Endothelial cell of umbilical vein (primary cell): Measurements from ENCODE around the gene PATL1. TPM values are rescaled to one million over a fixed set of nuclear protein-coding genes. Genes with fewer than 3 reads are reported as not detected.

Experiments
- BruUV-seq: library from RNA; stranded (reverse); fragments of 400-500 nt; replicated peaks from 2 replicates; lab custom pipeline; 2021; lab: Mats Ljungman, UMichigan
- CTCF ChIA-PET: fragments of 300-600, 350-600 bp; sonication (Branson Sonifier 250); formaldehyde crosslinking; loops from one replicate; lab custom pipeline; 2021; ENCODE audit warnings: antibody characterized with exemption, inconsistent platforms; lab: Charles Lee
- POLR2A ChIA-PET: fragments of 300-600, 350-600 bp; sonication (Branson Sonifier 250); formaldehyde crosslinking; loops from one replicate; lab custom pipeline; 2021; ENCODE audit warnings: antibody characterized with exemption, inconsistent platforms; lab: Charles Lee
- DNase-seq: peaks from one replicate; pipeline ENCODE4 v3.0.0-alpha.2; 2011; ENCODE audit warnings: low read depth, low spot score
- FAIRE-seq: peaks from 2 replicates; lab custom pipeline; 2011; peaks lifted over from hg19 to GRCh38; lab: Jason Lieb, UNC
- H2AFZ ChIP-seq: 2 replicates; pipeline ENCODE4 v1.6.0; 2012; ENCODE audit warnings: low read depth, low read length, control low read depth, inconsistent platforms
- H3K27ac ChIP-seq: 2 replicates; pipeline ENCODE4 v1.5.1; 2011; ENCODE audit warnings: low read depth, mild to moderate bottlenecking, control low read depth, low read length, moderate library complexity; ENCODE audit not compliant: insufficient read depth
- H3K27me3 ChIP-seq, 2 experiments: 2 replicates each; pipeline versions ENCODE4 v1.6.0 to v1.6.1; 2011; ENCODE audit warnings: low read length in 2 of 2, mixed read lengths in 1 of 2; ENCODE audit not compliant: control insufficient read depth in 2 of 2, insufficient read depth in 2 of 2
- H3K36me3 ChIP-seq, 2 experiments: 2 replicates in 1 of 2; 3 replicates in 1 of 2; pipeline ENCODE4 v1.5.1; 2011; ENCODE audit warnings: low read length in 2 of 2, mild to moderate bottlenecking in 1 of 2, moderate library complexity in 1 of 2; ENCODE audit not compliant: control insufficient read depth in 2 of 2, insufficient read depth in 2 of 2; ENCODE audit errors: extremely low read depth in 1 of 2
- H3K4me1 ChIP-seq: 3 replicates; pipeline ENCODE4 v1.5.1; 2011; ENCODE audit warnings: mild to moderate bottlenecking, low read length; ENCODE audit not compliant: control insufficient read depth, insufficient read depth; ENCODE audit errors: extremely low read depth
- H3K4me2 ChIP-seq: 2 replicates; pipeline ENCODE4 v1.6.1; 2011; ENCODE audit warnings: low read length, control low read depth, mixed read lengths; ENCODE audit not compliant: insufficient read depth
- H3K4me3 ChIP-seq, 3 experiments: fragments of 200-600 bp in 1 of 3; sonication (generic), shearing (Covaris generic) in 1 of 3; replicated peaks in 1 of 3; 2 replicates each; pipeline ENCODE4 v1.5.1; 2011 to 2016; ENCODE audit warnings: control low read depth in 3 of 3, low read length in 3 of 3, mild to moderate bottlenecking in 2 of 3, inconsistent platforms in 1 of 3, low read depth in 1 of 3, moderate library complexity in 1 of 3; ENCODE audit not compliant: insufficient read depth in 1 of 3
- H3K79me2 ChIP-seq: 2 replicates; pipeline ENCODE4 v1.6.0; 2012; ENCODE audit warnings: low read length, inconsistent platforms; ENCODE audit not compliant: control insufficient read depth, insufficient read depth
- H3K9ac ChIP-seq: replicated peaks from 2 replicates; pipeline ENCODE3; 2011; ENCODE audit warnings: low read length, control low read depth; ENCODE audit not compliant: insufficient read depth; ENCODE audit errors: extremely low read depth
- H3K9me1 ChIP-seq: replicated peaks from 3 replicates; pipeline ENCODE4 v1.6.0; 2011; ENCODE audit warnings: mild to moderate bottlenecking, low read length; ENCODE audit not compliant: control insufficient read depth, insufficient read depth; ENCODE audit errors: extremely low read depth
- H3K9me3 ChIP-seq: replicated peaks from 2 replicates; pipeline ENCODE4 v1.5.1; 2012; ENCODE audit warnings: low read length, inconsistent platforms; ENCODE audit not compliant: control insufficient read depth, insufficient read depth
- H4K20me1 ChIP-seq: replicated peaks from 2 replicates; pipeline ENCODE3; 2011; ENCODE audit warnings: mild to moderate bottlenecking, low read length; ENCODE audit not compliant: control insufficient read depth, insufficient read depth; ENCODE audit errors: extremely low read depth
- EZH2 ChIP-seq: IDR thresholded peaks from 2 replicates; pipeline ENCODE4 v1.6.1; 2012; ENCODE audit warnings: borderline replicate concordance, low read depth, mild to moderate bottlenecking, moderate library complexity, low read length, inconsistent platforms; ENCODE audit not compliant: severe bottlenecking
- GATA2 ChIP-seq: IDR thresholded peaks from 2 replicates; pipeline ENCODE4 v1.7.0; 2011; ENCODE audit warnings: low read depth, mild to moderate bottlenecking, moderate library complexity, mixed read lengths, low read length; ENCODE audit not compliant: insufficient read length, insufficient read depth
- JUN ChIP-seq: IDR thresholded peaks from 2 replicates; pipeline ENCODE4 v1.6.1; 2011; ENCODE audit warnings: borderline replicate concordance, low read depth; ENCODE audit not compliant: insufficient read length, insufficient read depth
- MYC ChIP-seq: IDR thresholded peaks from one replicate; pipeline ENCODE4 v1.6.1; 2011; ENCODE audit warnings: mild to moderate bottlenecking, low read depth, low read length
- dilution Hi-C: fragments of 300-500 bp; cut with MboI; formaldehyde crosslinking; loops from one replicate; pipeline ENCODE4 v1.15.0; 2019; ENCODE audit warnings: low sequenced_read_pairs; ENCODE audit not compliant: extremely low pct_ligation_motif_present
- intact Hi-C: fragments of 100-400 bp; cut with micrococcal nuclease; formaldehyde crosslinking; loops from one replicate; pipeline ENCODE4 v1.10.0; 2022
- polyA plus RNA-seq, 4 experiments: library from polyadenylated mRNA; depleted of rRNA in 3 of 4; stranded (reverse) in 3 of 4; unstranded in 1 of 4; fragments of >200 nt; gene quantifications; 2 replicates each; pipeline versions ENCODE4 v1.2.1 to v1.2.3, GENCODE V29; 2011 to 2012; ENCODE audit warnings: missing spikeins in 1 of 4
- total RNA-seq: library from RNA; stranded (reverse); gene quantifications from 2 replicates; pipeline ENCODE4 v1.2.3, GENCODE V29; 2021
- TF ChIP-seq, protein P1 (sequence below), 2 donors: IDR thresholded peaks; 1 replicate in 1 of 2; 2 replicates in 1 of 2; pipeline ENCODE4 v1.5.1; 2011; ENCODE audit warnings: low read length in 2 of 2, mild to moderate bottlenecking in 2 of 2, moderate library complexity in 2 of 2, control low read depth in 1 of 2, inconsistent platforms in 1 of 2, low read depth in 1 of 2; ENCODE audit not compliant: insufficient read depth in 1 of 2; ENCODE audit errors: extremely low read depth in 1 of 2
- TF ChIP-seq, protein P2 (sequence below): IDR thresholded peaks from 2 replicates; pipeline ENCODE4 v1.6.1; 2011; ENCODE audit not compliant: insufficient read depth, insufficient read length

Gene PATL1
- total and polyA plus RNA-seq, 2 donors (not counting 3 experiments of a cell fraction or from before 2014, with no cell fraction given): 33.7 to 38.8 TPM

DNA sequence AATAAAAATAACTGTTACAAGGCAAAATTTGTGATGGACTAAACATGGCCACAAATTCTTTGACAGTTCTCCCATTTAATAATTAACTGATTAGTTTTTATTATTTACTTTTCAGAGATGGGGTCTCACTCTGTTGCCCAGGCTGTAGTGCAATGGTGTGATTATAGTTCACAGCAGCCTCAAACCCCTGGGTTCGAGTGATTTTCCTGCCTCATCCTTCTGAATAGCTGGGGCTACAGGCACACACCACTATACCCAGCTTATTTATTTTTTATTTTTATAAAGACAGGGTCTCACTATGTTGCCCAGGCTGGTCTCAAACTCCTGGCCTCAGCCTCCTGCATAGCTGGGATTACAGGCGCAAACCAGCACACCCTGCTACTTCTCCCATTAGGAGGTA lies 4.5 kb upstream of the PATL1 start:
- Histone ChIP-seq H3K4me1 (peaks cover 7% of the 10 kb centered on the region), H3K9me3 (no peaks in the 10 kb centered on the region), H3K79me2 (peaks cover 3% of the 10 kb centered on the region), H3K27ac (no peak overlapping the region), H3K27me3 (no peaks in the 10 kb centered on the region), H3K9ac (no peak overlapping the region), H2AFZ (no peak overlapping the region), H3K9me1 (no peaks in the 10 kb centered on the region), H3K36me3 (no peaks in the 10 kb centered on the region), H3K4me3 (no peak overlapping the region), H3K4me2 (no peak overlapping the region), H4K20me1 (no peaks in the 10 kb centered on the region)
- dilution Hi-C loops (no loop called here), intact Hi-C loops (no loop called here)
- no TSS peak for BruUV-seq
- no peak for FAIRE-seq
- TF ChIP-seq, protein P1, sequence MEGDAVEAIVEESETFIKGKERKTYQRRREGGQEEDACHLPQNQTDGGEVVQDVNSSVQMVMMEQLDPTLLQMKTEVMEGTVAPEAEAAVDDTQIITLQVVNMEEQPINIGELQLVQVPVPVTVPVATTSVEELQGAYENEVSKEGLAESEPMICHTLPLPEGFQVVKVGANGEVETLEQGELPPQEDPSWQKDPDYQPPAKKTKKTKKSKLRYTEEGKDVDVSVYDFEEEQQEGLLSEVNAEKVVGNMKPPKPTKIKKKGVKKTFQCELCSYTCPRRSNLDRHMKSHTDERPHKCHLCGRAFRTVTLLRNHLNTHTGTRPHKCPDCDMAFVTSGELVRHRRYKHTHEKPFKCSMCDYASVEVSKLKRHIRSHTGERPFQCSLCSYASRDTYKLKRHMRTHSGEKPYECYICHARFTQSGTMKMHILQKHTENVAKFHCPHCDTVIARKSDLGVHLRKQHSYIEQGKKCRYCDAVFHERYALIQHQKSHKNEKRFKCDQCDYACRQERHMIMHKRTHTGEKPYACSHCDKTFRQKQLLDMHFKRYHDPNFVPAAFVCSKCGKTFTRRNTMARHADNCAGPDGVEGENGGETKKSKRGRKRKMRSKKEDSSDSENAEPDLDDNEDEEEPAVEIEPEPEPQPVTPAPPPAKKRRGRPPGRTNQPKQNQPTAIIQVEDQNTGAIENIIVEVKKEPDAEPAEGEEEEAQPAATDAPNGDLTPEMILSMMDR (IDR thresholded peaks at IDR 0.05; ENCODE audit: extremely low read depth in 1 of 2, insufficient read depth in 1 of 2, low read depth in 1 of 2, low read length in 2 of 2): no peak
- TF ChIP-seq GATA2 (no peak), JUN (no peak), MYC (no peak), EZH2 (no peak)
- TF ChIP-seq, protein P2, sequence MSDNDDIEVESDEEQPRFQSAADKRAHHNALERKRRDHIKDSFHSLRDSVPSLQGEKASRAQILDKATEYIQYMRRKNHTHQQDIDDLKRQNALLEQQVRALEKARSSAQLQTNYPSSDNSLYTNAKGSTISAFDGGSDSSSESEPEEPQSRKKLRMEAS: no peak
- no peak for DNase-seq
- ChIA-PET POLR2A (no interaction called here), CTCF (interaction anchor here (1.0 to 1.4 kb wide), 2 partner anchors 136 to 501 kb away, joined by 4 to 5 read pairs; partner anchors contain the start of gene DTX4)
